Panc1 (cell line): ENCODE measurements around the gene C13orf46. TPM values are rescaled to one million over a fixed set of nuclear protein-coding genes. Genes with fewer than 3 reads are reported as not detected.

Source experiments
- ATAC-seq: fragments of 200-7000 bp; cut with Tn5 transposase; 2 replicates; pipeline ENCODE4 v1.9.1; 2020; ENCODE audit warnings: mild to moderate bottlenecking, moderate library complexity
- Bru-seq: library from RNA; stranded (reverse); fragments of 400-500 nt; gene quantifications from one replicate; lab custom pipeline; 2021; lab: Mats Ljungman, UMichigan
- BruChase-seq, 2 experiments: library from RNA; stranded (reverse); fragments of 400-500 nt; gene quantifications; one replicate each; lab custom pipeline; 2021; lab: Mats Ljungman, UMichigan
- BruUV-seq: library from RNA; stranded (reverse); fragments of 400-500 nt; replicated peaks from 2 replicates; lab custom pipeline; 2021; lab: Mats Ljungman, UMichigan
- CTCF ChIA-PET: fragments of 300-600 bp; sonication (Branson Sonifier 250); formaldehyde crosslinking; loops from one replicate; lab custom pipeline; 2022; ENCODE audit warnings: antibody characterized with exemption; lab: Charles Lee
- POLR2A ChIA-PET: fragments of 300-600 bp; sonication (Branson Sonifier 250); formaldehyde crosslinking; loops from one replicate; lab custom pipeline; 2022; ENCODE audit warnings: antibody characterized with exemption; lab: Charles Lee
- DNase-seq: peaks from one replicate; pipeline ENCODE4 v3.0.0-alpha.2; 2010; ENCODE audit warnings: low read depth, low spot score
- H3K27ac ChIP-seq: 2 replicates; pipeline ENCODE4 v1.5.1; 2011; ENCODE audit warnings: mild to moderate bottlenecking, low read length, inconsistent platforms
- H3K27me3 ChIP-seq: fragments of 200-500 bp; sonication (Bioruptor generic); 2 replicates; pipeline ENCODE4 v1.6.0; 2014; ENCODE audit warnings: low read length, inconsistent platforms; ENCODE audit not compliant: control insufficient read depth, insufficient read depth
- H3K36me3 ChIP-seq: fragments of 200-500 bp; sonication (Bioruptor generic); 2 replicates; pipeline ENCODE4 v1.5.1; 2014; ENCODE audit warnings: inconsistent platforms, mild to moderate bottlenecking, low read length, moderate library complexity; ENCODE audit not compliant: control insufficient read depth, insufficient read depth
- H3K4me1 ChIP-seq: 2 replicates; pipeline ENCODE4 v1.5.1; 2011; ENCODE audit warnings: inconsistent platforms, mild to moderate bottlenecking, low read length, moderate library complexity; ENCODE audit not compliant: control insufficient read depth, insufficient read depth
- H3K4me3 ChIP-seq, 2 experiments: 2 replicates each; pipeline ENCODE4 v1.5.1; 2011 to 2012; ENCODE audit warnings: low read depth in 2 of 2, low read length in 2 of 2, mild to moderate bottlenecking in 2 of 2, inconsistent platforms in 1 of 2, moderate library complexity in 1 of 2
- H3K9me3 ChIP-seq: fragments of 200-500 bp; sonication (Bioruptor generic); 2 replicates; pipeline ENCODE4 v1.5.1; 2014; ENCODE audit warnings: low read depth, mild to moderate bottlenecking, inconsistent platforms, low read length, moderate library complexity; ENCODE audit not compliant: control insufficient read depth, insufficient read depth
- POLR2AphosphoS5 ChIP-seq: IDR thresholded peaks from 2 replicates; pipeline ENCODE4 v1.6.1; 2012; ENCODE audit warnings: mild to moderate bottlenecking, low read depth, low read length, moderate library complexity
- SIN3A ChIP-seq: IDR thresholded peaks from 2 replicates; pipeline ENCODE4 v1.6.1; 2012; ENCODE audit warnings: low read depth, mild to moderate bottlenecking, low read length, moderate library complexity, borderline replicate concordance; ENCODE audit not compliant: insufficient read depth
- TCF7L2 ChIP-seq: IDR thresholded peaks from 2 replicates; pipeline ENCODE4 v1.6.1; 2011; ENCODE audit warnings: mild to moderate bottlenecking, low read depth, low read length, inconsistent platforms
- in situ Hi-C: cut with HindIII; loops from 2 replicates; pipeline ENCODE4 v1.10.0; 2016; ENCODE audit warnings: low sequenced_read_pairs, low pct_unique_long_range_greater_than_20kb
- intact Hi-C: fragments of 100-400 bp; cut with micrococcal nuclease; formaldehyde crosslinking; loops from one replicate; pipeline ENCODE4 v1.10.0; 2022; ENCODE audit not compliant: unreplicated experiment
- long read RNA-seq: library from polyadenylated mRNA; unstranded; transcript quantifications from one replicate; pipeline ENCODE4 v2.0.0, GENCODE V29; 2021; ENCODE audit not compliant: unreplicated experiment
- polyA plus RNA-seq: library from polyadenylated mRNA; unstranded; fragments of >200 nt; gene quantifications from one replicate; pipeline ENCODE4 v1.2.1, GENCODE V29; 2012; ENCODE audit warnings: missing spikeins; ENCODE audit not compliant: insufficient read length
- total RNA-seq: library from RNA; stranded (reverse); gene quantifications from one replicate; pipeline ENCODE4 v1.2.1, GENCODE V29; 2021; ENCODE audit not compliant: unreplicated experiment
- TF ChIP-seq, protein P1 (sequence below), 2 experiments: IDR thresholded peaks; 2 replicates each; pipeline ENCODE4 v1.6.1; 2011 to 2012; ENCODE audit warnings: low read depth in 2 of 2, control low read depth in 1 of 2, low read length in 1 of 2, mild to moderate bottlenecking in 1 of 2, moderate library complexity in 1 of 2; ENCODE audit not compliant: insufficient read depth in 1 of 2
- TF ChIP-seq, protein P2 (sequence below): fragments of 450-650 bp; IDR thresholded peaks from 2 replicates; pipeline ENCODE4 v1.5.1; 2017; ENCODE audit warnings: mild to moderate bottlenecking

Gene C13orf46
- 2.6 TPM for total RNA-seq
- polyA plus RNA-seq = 1.5 TPM
- percentile 61 among the genes with signal in this experiment for Bru-seq, nascent RNA
- BruChase-seq, experiment 1, labeled RNA remaining after a 2-hour chase = percentile 72 among the genes with signal in this experiment
- percentile 75 among the genes with signal in this experiment for BruChase-seq, experiment 2, labeled RNA remaining after a 6-hour chase
- long read RNA-seq = 0 reads

DNA sequence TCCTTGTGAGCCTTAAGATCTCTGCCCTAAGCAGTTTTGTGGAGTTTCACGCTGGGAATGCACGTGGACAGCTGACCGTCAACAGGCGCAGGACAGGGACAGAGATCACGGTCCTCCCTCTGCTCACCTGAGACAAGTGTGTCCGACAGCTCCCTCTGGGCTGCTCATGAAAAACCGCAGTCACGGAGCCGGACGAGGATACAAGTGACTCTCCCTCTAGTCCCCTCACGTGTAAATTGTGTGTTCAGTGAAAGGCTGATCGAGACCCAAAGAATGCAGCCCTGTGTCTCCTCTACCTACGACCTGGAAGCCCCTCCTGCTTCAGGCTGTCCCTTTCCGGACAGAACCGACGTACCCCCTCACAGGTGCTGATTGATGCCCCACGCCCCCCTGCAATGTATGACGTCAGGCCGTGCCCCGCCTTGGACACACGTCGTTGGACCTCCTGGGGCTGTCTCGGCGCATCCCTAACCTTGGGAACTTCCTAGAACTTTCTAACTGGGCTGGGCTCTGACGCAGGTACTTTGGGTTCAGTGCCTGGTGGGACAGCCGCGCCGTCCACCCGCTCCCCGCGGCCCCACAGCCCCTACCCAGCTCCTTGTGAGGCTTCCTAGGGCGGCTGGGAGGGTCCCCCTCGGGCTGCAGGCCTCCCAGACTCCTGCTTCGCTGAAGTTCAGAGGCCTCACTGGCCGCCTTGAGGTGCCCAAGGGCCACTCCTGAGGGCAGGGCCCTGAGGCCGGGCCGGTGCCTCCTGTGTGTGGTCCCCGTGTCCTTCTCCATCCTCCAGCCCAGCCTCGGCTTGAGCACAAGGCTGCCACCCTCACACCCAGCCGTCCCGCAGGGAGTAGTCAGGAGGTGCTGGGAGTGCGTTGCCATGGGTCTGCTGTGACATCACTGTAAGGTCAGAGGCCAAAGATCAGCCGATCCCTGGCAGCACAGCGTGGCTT lies at the start of gene C13orf46:
Gene C13orf46 (minus strand): TSS at position 859 of the 947 bp plus-strand sequence. CDS start 79 bp downstream, at position 780.
- Histone ChIP-seq H3K4me1 (0 out of 2 replicates have a peak, but pooled peaks cover 4% of the 10 kb centered on the region), H3K27ac (no peak within 1 kb of the TSS), H3K9me3 (no peaks in the 10 kb centered on the region), H3K36me3 (no peaks in the 10 kb centered on the region), H3K4me3 (no peak within 1 kb of the TSS), H3K27me3 (no peaks in the 10 kb centered on the region)
- intact Hi-C loops (no loop called here), in situ Hi-C loops (no loop called here)
- ChIA-PET CTCF (no interaction called here), POLR2A (no interaction called here)
- no peak for ATAC-seq
- no peak for DNase-seq
- TF ChIP-seq, protein P1, sequence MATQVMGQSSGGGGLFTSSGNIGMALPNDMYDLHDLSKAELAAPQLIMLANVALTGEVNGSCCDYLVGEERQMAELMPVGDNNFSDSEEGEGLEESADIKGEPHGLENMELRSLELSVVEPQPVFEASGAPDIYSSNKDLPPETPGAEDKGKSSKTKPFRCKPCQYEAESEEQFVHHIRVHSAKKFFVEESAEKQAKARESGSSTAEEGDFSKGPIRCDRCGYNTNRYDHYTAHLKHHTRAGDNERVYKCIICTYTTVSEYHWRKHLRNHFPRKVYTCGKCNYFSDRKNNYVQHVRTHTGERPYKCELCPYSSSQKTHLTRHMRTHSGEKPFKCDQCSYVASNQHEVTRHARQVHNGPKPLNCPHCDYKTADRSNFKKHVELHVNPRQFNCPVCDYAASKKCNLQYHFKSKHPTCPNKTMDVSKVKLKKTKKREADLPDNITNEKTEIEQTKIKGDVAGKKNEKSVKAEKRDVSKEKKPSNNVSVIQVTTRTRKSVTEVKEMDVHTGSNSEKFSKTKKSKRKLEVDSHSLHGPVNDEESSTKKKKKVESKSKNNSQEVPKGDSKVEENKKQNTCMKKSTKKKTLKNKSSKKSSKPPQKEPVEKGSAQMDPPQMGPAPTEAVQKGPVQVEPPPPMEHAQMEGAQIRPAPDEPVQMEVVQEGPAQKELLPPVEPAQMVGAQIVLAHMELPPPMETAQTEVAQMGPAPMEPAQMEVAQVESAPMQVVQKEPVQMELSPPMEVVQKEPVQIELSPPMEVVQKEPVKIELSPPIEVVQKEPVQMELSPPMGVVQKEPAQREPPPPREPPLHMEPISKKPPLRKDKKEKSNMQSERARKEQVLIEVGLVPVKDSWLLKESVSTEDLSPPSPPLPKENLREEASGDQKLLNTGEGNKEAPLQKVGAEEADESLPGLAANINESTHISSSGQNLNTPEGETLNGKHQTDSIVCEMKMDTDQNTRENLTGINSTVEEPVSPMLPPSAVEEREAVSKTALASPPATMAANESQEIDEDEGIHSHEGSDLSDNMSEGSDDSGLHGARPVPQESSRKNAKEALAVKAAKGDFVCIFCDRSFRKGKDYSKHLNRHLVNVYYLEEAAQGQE (IDR thresholded peaks at IDR 0.05; ENCODE audit: insufficient read depth in 1 of 2, low read depth in 2 of 2, low read length in 1 of 2) = no peak
- TF ChIP-seq POLR2AphosphoS5 = no peak
- no peak for TF ChIP-seq TCF7L2
- no peak for TF ChIP-seq SIN3A
- TF ChIP-seq, protein P2, sequence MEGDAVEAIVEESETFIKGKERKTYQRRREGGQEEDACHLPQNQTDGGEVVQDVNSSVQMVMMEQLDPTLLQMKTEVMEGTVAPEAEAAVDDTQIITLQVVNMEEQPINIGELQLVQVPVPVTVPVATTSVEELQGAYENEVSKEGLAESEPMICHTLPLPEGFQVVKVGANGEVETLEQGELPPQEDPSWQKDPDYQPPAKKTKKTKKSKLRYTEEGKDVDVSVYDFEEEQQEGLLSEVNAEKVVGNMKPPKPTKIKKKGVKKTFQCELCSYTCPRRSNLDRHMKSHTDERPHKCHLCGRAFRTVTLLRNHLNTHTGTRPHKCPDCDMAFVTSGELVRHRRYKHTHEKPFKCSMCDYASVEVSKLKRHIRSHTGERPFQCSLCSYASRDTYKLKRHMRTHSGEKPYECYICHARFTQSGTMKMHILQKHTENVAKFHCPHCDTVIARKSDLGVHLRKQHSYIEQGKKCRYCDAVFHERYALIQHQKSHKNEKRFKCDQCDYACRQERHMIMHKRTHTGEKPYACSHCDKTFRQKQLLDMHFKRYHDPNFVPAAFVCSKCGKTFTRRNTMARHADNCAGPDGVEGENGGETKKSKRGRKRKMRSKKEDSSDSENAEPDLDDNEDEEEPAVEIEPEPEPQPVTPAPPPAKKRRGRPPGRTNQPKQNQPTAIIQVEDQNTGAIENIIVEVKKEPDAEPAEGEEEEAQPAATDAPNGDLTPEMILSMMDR = no peak
- BruUV-seq = no TSS peak

DNA sequence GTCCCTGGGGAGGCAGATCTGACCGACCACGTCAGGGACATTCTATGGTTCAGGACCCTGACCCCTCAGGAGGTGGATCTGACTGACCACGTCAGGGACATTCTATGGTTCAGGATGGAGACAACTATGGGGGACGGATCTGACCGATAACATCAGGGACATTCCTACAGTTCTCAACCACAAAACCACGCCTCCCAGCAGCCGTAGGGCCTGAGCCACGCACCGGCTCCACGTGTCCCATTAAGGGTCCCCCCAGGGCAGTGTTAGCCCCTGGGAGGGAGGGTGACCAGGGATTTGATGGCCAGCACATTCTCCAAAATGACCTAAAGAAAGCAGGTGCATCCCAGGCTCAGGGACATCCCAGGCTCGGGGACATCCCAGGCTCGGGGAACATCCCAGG lies 49.0 kb upstream of the C13orf46 start:
- POLR2A ChIA-PET = no interaction called here
- H3K36me3 ChIP-seq = peaks cover 5% of the 10 kb centered on the region; the same call in 1 of the 2 replicates
- intact Hi-C loops = no loop called here

More for the DNA sequence above, 49.0 kb upstream of the C13orf46 start:
- Histone ChIP-seq H3K9me3 (no peaks in the 10 kb centered on the region), H3K4me3 (no peak overlapping the region), H3K4me1 (no peaks in the 10 kb centered on the region), H3K27me3 (no peaks in the 10 kb centered on the region), H3K27ac (no peak overlapping the region)
- DNase-seq (no peak), ATAC-seq (no peak)
- no TSS peak for BruUV-seq
- TF ChIP-seq, protein P1 (IDR thresholded peaks at IDR 0.05; ENCODE audit: insufficient read depth in 1 of 2, low read depth in 2 of 2, low read length in 1 of 2) = no peak
- no peak for TF ChIP-seq TCF7L2
- TF ChIP-seq POLR2AphosphoS5 = no peak
- TF ChIP-seq SIN3A = no peak
- TF ChIP-seq, protein P2 = no peak
- in situ Hi-C loops = no loop called here
- CTCF ChIA-PET = no interaction called here
